ENCODE measurements around the gene AARS1.
"Not testable (repeated sequence)": the region's sequence is repeated elsewhere in the genome, so short reads cannot be mapped to it uniquely, and the experiment has no call there.

The AARS1 gene

DNA sequence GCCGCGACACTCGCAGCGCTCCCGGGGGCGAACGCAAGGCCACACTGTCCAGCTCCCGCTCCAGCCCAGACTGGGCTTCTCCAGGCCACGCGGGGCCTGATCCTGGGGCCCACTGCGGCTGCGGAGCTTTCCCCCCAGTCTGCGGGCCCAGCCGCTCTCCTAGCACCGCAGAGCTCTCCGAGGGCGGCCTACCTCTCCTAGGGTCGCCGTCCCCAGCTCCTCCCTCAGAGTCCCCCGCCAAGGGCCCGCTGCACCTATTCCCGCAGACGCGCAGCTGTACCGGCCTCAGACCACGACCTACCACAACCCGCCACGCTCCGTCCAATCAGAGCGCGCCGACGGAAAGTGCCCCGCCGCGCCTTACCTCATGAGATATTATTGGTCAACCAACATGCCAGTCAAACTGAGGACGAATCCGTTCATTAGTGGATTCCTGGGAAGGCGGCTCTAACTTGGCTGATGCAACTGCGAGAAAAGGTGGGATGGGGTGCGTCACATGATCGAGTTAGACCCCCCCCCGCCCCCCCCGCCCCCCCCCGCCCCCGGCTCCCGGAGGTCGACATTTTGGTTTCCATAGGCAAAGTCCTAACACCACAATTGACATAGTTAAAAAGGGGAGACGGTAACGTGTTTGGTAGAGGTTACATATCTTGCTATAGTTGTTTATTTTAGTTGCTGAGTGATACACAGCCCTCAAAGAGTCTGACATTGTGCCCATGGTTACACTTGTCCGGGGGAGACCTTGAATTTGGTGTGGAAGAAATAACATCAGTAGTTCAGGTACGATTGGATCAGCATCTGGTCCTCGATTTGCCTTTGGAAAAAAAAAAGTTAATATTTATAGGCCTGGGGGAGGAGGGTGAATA is at the start of gene AARS1:
TSS of gene AARS1 (minus strand) at position 278 of the 866 bp plus-strand sequence. CDS start 6,743 bp downstream, outside the sequence.
- DNase-seq (ENCODE audit: low read depth in 2 of 2): peak; percentile 88 to 92

DNA sequence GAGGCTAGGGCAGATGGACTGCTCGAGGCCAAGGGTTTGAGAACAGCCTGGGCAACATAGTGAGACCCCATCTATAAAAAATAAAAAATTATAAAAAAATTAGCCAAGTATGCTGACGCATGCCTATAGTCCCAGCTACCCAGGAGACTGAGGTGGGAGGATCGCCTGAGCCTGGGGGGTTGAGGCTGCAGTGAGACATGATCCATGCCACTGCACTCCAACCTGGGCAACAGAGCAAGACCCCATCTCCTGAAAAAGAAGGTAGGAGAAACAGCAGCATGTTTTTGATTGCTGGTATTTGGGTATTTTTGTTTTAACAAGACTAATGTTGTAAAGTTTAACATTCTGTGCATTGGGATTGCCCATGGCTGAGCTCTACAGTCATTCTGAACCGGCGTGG is 48.5 kb upstream of the AARS1 start:
- no peak for DNase-seq (ENCODE audit: low read depth in 2 of 2)

DNA sequence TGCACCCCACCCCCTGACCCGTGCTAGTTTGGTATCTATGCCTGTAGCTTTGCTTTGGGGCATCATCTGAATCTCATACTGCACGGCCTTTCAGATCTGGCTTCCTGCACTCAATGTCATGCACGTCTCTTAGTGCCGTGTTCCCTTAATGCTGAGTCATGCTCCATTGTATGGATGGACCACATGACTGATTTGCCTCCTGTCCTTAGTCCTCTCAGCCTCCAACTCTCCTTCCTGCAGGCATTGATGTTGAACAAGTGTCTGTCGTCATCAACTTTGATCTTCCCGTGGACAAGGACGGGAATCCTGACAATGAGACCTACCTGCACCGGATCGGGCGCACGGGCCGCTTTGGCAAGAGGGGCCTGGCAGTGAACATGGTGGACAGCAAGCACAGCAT is 43.4 kb upstream of the AARS1 start:
- DNase-seq (ENCODE audit: low read depth in 2 of 2): not testable (repeated sequence)

DNA sequence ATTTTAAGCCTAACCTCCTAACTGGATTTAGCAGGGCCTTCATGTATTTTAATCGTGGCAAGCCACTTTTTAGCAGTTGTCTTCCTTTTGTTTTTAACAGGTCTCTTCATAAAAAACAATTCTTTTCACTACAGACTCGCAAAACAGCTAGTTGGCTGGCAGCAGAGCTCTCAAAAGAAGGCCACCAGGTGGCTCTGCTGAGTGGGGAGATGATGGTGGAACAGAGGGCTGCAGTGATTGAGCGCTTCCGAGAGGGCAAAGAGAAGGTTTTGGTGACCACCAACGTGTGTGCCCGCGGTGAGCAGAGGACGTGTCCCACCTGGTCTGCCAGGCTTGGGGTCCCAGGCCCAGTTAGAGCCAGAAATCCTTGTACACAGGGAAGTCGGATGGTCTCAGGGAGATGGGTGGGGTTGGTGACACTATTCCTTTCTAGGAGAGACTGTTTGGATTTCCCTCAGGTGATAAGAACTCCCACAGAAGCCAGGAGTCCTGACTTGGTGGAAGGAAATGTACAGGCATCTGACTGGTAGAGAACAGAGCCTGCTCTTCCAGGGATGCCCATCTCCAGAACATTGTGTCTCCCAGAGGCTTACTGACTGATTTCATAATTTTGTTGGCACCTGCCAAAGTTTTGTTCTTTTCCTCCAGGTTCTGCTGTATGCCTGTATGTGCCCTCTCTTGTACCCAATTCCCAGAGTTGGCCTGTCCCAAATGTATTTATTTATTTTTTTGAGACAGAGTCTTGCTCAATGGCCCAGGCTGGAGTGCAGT is 42.5 kb upstream of the AARS1 start:
- DNase-seq (ENCODE audit: low read depth in 2 of 2): no peak

DNA sequence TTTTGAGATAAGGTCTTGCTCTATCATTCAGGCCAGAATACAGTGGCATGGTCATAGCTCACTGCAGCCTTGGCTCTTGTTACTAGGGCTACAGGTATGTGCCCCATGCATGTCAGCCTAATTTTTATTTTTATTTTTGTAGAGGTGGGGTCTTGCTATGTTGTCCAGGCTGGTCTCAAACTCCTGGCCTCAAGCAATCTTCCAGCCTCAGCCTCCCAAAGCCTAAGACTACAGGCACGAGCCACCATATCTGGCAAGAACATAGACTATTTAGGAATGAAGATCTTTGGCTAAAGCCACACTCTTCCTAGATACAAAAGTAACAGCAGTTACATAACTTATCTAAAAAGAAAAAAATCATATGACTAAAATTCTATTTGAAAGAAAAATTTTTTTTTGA is 41.8 kb upstream of the AARS1 start:
- no peak for DNase-seq (ENCODE audit: low read depth in 2 of 2)

DNA sequence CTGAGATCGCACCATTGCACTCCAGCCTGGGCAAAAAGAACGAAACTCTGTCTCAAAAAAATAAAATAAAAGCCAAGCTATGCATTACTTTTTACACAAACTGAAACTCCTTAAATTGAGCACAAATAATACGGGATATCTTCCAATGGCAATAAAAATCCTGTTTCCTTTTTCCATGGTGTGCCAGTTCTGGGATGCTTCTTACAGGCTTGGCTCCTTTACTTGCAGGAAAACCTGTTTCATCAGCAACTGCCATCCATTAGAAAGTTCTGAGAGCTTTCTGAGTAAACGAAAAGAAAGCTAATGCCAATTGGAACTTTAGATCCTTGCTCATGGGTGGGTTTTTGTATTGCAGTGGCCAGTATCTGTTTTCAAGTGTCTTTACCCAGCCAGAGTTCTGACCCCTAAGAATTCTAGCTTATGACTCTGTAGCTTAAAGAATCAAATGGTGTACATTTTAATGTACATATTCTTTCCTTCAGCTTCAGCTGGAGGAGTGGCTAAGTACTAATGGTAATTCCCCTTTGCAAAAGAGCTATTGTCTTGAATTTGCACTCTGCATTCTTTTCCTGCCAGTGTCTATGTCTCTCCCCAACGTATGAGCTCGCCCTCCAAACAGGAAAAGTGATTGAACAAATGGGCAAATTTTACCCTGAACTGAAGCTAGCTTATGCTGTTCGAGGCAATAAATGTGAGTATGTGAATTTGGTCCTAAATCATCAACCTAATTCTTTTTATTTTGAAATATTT is 35.9 kb upstream of the AARS1 start:
- DNase-seq (ENCODE audit: low read depth in 2 of 2): no peak

DNA sequence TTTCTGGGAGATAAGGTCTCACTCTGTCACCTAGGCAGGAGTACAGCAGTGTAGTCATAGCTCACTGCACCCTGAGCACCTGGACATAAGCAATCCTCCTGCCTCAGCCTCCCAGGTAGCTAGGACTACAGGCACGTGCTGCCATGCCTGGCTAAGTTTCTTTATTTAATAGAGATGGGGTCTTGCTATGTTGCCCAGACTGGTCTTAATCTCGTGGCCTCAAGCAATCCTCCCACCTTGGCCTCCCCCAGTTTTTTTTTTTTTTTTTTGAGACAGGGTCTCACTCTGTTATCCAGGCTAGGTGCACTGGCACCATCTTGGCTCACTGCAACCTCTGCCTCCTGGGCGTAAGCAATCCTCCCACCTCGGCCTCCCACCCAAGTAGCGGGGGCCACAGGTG is 30.8 kb upstream of the AARS1 start:
- DNase-seq (ENCODE audit: low read depth in 2 of 2): no peak

DNA sequence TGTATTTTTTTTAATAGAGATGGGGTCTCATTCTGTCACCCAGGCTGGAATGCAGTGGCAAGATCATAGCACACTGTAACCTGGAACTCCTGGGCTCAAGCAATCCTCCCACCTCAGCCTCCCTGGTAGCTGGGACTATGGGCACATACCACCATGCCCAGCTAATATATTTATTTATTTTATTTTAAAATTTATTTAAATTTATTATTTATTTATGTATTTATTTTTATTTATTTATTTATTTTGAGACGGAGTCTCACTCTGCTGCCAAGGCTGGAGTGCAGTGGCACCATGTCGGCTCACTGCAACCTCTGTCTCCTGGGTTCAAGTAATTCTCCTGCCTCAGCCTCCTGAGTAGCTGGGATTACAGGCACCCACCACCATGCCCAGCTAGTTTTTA is 18.4 kb upstream of the AARS1 start:
- DNase-seq (ENCODE audit: low read depth in 2 of 2): not testable (repeated sequence)

DNA sequence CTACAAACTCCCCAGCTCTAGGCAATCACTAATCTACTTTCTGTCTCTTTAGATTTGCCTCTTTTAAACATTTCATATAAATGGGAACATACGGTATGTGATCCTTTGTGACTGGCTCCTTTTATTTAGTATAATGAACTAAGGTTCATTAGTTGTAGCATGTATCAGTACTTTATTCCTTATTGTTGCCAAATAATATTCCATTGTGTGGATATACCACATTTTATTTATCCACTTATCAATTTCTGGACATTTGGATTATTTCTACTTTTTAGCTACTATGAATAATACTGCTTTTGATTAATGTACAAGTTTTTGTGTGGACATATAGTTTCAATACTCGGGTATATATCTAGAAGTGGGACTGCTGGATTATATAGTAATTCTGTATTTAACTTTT is 17.6 kb upstream of the AARS1 start:
- no peak for DNase-seq (ENCODE audit: low read depth in 2 of 2)

DNA sequence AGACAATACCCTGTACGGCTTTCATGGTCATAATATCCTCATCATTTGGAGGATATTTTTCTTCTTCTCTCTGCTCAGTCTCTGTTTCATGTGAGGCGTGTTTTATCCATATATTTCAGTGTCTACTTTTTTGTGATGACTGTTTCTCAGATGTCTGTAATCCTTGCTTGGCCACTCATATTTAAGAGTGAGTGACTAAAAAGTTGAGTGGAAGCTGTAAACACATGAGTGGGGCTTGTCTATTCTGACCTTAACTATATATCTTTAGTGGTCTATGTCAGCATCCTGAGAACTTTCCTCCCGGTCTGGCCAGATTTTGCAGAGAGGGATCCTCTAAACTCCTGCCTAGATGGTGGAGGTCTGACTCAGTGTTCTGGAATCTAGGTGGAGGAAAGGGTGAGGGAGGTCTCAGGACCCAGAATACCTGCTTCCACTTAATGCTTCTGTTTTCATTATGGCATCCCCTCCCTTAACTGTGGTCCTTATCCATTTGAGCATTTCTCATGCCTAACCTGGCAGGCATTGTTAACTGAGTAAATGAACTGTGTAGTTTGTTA is 15.7 kb upstream of the AARS1 start:
- no peak for DNase-seq (ENCODE audit: low read depth in 2 of 2)

DNA sequence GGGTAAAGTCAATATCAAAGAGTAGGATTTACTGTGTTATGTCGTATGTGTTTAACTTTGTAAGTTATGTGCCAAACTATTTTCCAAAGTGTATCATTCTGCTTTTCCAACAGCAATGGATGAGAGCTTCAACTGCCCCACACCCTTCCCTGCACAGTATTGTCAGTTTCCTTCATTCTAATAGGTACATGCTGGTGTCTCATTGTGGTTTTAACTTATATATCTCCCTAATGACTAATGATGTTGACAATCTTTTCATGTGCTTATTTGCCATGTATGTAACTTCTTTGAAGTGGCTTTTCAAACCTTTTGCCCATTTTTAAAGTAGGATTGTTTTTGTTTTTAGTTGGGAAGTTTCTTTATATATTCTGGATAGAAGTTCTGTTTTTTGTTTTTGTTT is 13.4 kb upstream of the AARS1 start:
- DNase-seq (ENCODE audit: low read depth in 2 of 2): no peak

DNA sequence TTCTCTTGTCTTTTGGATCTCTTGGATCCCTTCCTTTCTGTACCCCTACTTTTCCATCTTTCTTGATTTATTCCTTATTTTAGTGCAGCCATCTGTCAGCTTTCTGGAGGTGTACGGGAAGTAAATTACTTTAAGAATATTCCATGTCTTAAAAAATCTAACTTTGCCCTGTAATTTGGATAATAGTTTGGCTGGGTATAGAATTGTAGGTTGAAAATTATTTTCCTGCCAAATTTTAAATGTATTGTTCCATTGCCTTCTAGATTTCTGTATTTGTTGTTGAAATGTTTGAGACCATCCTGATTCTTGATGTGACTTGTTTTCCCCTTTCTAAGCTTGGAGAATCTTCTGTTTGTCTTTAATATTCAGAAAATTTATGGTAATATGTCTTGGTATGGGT is 11.8 kb upstream of the AARS1 start:
- DNase-seq (ENCODE audit: low read depth in 2 of 2): no peak

DNA sequence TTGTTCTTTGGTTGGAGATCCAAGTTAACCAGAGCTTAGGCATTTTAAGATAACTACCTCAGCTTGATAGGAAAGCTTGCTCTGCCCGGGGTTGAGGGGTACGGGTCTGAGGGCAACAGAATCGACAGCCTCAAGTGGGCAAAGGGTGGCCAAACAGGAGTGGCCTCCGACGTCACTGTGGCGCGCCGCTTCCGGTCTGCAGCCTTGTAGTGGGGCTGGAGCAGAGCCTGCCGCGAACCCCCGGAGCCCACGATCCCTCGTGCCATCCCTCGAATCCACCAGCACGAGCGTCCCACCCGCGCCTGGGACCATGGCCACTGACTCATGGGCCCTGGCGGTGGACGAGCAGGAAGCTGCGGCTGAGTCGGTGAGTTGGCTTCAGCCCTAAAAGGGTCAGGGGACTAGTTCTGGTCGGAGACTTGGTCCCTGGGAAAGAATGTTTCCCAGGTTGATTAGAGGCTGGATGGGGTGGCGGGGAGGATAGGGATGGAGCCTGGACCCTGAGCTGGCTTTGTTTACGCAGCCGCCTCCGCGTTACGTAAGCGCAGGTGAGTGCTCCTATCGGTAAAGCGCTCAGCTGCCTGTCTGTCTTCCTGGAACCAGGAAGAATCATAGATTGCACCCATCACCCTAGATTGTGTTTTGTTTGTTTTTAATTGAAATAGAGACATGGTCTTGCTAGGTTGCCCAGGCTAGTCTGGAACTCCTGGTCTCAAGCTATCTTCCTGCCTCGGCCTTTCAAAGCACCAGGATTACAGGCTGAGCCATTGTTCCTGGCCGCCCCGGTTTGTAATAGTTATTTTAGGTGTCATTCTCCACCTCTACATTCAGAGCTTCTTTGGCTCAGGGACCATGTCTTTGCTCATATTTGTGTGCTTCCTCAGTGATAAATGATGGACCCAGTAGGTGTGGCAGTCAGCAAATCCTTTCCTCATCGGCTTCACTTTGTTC is 10.0 kb upstream of the AARS1 start, which contains the start of gene DDX19B:
TSS of gene DDX19B (plus strand) at position 199 of the 951 bp plus-strand sequence. CDS start at position 311, 112 bp downstream.
- DNase-seq (ENCODE audit: low read depth in 2 of 2): peak; percentile 50 to 52

DNA sequence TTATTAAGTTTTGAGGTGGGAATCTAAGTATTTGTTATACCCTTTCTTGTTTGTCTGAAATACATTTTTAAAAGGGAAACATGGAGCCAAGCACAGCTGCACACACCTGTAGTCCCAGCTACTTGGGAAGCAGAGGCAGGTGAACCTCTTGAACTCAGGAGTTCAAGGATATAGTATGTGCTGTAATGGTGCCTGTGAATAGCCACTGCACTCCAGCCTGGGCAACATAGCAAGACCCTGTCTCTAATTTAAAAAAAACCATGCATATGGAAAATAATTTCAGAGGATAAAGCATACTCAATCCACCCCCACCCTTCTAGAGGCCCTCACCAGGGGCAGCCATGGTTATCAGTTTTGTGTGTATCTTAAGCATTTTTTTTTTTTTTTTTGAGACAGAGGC is 6.3 kb upstream of the AARS1 start:
- DNase-seq (ENCODE audit: low read depth in 2 of 2): no peak

DNA sequence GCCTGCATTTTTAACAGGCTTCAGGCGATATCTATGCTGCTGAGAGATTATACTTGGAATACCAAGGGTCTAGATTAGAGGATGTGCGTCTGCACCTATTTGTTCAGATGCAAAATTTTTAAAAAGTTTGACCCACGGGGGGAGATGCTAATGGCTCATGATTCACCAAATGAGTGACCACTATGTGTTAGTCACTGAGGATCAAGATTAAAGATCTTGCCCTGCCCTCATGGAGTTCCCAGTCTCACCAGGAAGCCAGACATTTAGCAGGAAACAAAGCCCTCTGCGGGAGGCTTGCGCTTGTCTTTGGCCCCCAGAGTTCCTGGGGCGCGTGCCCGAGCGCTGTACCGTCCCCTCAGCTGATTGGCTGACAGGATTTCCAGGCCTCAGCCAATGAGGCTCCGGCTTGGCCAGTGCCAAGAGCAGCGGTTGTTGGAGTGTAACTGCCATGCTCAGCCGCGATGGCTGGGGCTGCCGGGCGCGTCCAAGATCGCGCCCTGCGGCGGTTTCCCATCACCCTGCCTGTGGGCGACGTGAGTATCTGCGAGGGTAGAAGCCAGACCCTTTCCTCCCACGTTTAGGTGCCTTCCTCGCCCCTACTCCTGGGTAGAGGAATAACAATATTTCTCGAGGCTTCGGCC is 5.2 kb upstream of the AARS1 start:
- no peak for DNase-seq (ENCODE audit: low read depth in 2 of 2)

DNA sequence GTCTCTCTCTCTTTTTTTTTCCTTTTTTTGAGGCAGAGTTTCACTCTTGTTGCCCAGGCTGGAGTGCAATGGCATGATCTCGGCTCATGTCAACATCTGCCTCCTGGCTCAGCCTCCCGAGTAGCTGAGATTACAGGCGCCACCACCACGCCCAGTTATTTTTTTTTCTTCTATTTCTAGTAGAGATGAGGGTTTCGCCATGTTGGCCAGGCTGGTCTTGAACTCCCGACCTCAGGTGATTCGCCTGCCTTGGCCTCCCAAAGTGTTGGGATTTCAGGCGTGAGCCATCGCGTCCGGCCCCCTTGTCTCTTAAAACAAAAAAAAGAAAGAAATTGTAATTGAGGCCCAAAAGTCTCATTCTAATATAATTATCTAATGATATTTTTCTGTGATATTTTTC is 2.8 kb upstream of the AARS1 start:
- DNase-seq (ENCODE audit: low read depth in 2 of 2): not testable (repeated sequence)

DNA sequence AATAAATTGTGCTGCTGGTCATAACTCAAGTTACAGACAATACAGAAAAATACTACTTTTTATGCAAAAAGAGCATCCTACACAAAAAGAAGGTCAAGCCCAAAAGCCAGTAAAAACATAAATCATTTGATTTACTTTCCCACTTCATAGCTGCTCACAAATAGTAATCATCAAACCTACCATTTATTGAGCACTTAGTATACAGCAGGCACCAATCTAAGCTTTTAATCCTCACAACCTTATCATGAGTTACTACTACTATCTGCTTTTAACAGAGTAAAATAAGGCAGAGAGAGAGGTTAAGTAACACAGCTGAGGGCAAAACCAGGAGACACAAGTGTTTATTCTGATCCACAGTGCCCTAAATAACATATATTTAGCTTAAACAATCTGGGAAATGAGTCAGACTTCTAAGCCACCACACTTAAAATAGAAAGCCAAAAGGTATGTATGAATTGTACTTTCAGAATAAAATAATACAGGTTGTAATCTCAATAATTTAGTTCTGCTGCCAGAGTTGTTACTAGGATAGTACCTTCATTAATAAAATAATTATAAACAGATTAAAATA is 1.7 kb upstream of the AARS1 start:
- no peak for DNase-seq (ENCODE audit: low read depth in 2 of 2)

DNA sequence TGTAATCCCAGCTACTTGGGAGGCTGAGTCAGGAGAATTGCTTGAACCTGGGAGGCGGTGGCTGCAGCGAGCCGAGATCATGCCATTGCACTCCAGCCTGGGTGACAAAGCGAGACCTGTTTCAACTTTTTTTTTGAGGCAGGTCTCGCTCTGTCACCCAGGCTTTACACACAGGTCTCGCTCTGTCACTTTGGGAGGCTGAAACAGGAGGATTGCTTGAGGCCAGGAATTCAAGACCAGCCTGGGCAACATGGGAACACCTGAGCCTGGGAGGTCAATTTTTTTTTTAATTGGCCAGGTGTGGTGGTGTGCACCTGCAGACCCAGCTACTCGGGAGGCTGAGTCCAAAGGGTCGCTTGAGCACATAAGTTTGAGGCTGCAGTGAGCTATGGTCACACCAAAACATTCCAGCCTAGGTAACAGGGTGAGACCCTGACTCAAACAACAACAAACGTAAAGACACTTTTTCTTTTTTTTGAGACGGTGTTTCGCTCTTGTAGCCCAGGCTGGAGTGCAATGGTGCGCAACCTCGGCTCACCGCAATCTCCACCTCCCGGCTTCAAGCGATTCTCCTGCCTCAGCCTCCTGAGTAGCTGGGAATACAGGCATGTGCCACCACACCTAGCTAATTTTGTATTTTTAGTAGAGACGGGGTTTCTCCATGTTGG is 1.9 kb downstream of the AARS1 start:
- DNase-seq (ENCODE audit: low read depth in 2 of 2): not testable (repeated sequence)

DNA sequence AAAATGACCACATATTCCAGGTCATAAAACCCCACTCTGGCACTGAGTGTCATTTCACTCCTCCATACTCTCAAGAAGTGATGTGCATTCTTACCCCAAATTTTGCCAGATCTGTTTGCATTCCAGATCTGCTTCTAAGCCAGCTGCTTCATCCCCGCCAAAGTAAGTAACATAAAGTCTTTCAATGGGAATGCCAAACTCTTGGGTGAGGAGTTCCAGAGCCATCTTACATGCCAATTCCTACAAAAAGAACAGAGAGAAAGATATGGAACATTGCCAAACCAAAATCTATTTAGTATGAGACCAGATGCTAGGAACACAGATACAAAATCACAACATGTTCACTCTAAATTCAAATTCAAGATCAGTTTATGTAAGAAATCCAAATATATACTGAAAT is 12.9 kb downstream of the AARS1 start:
- no peak for DNase-seq (ENCODE audit: low read depth in 2 of 2)
